HG03354 (cell line): Measurements from ENCODE around the gene SMAD4.
"Not testable (repeated sequence)": the region's sequence is repeated elsewhere in the genome, so short reads cannot be mapped to it uniquely, and the experiment has no call there.

Experiments used
- ATAC-seq: cut with Tn5 transposase; IDR thresholded peaks from one replicate; pipeline ENCODE4 v1.9.1; 2021; ENCODE audit warnings: mild to moderate bottlenecking; ENCODE audit not compliant: unreplicated experiment, poor library complexity, severe bottlenecking

The SMAD4 gene

GRCh38 chr18:51029694-51030536 lies at the start of gene SMAD4:
Gene SMAD4, plus strand, starts transcription at chr18:51030213. Its CDS starts 16,834 bp downstream, at chr18:51047047.
- ATAC-seq: peak; percentile 83

DNA sequence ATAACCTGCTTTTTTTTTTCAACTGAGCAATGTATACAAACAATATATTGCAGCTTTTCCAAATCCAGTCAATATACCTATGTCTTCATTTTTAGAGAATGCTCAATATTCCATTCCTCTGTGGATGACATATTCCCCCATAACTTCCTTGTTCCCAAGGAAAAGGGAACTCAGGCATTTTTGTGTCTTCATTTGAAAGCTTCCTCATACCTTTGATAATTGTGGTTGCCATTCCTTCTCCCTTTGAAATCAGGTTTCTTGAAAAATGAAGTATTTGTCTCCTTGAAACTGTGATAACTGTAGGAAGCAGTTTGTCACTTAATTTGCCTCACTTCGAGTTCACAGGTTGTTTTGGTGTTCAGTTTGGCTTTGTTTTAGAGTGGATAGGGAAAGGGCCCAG lies 48.6 kb upstream of the SMAD4 start:
- ATAC-seq: no peak

DNA sequence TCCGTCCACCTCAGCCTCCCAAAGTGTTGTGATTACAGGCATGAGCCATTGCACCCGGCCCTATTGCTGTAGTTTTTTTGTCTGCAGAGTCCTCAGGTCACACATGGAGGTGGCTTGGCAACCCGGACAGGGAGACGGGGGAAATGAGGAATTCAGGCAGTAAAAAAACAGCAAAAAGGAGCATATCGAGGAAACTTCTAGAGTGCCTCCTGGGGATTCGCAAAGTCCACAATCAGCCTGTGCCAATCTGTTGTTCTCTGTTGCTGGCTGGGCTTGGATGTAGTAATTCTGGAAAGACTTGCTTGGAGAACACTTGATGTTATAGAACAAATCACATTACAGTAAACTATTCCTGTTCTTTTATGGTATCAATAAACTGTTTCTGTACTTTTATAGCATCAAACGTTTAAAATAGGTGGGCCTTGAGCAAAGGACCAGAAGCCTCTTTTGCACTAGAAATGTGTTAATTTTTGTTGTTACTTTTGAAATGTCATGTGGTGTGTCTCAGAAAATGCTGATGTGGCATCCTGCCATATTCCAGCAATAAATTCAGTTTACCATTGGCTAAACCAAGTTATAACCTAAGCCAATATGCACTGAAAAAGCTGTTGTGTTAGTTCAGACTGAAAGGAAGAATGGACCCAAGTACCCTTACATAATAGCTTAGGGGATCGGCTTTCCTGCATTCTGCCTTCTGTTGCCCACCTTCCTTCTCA lies 47.8 kb upstream of the SMAD4 start:
- ATAC-seq: no peak

GRCh38 chr18:50982802-50983179 lies 47.2 kb upstream of the SMAD4 start:
- no peak for ATAC-seq

DNA sequence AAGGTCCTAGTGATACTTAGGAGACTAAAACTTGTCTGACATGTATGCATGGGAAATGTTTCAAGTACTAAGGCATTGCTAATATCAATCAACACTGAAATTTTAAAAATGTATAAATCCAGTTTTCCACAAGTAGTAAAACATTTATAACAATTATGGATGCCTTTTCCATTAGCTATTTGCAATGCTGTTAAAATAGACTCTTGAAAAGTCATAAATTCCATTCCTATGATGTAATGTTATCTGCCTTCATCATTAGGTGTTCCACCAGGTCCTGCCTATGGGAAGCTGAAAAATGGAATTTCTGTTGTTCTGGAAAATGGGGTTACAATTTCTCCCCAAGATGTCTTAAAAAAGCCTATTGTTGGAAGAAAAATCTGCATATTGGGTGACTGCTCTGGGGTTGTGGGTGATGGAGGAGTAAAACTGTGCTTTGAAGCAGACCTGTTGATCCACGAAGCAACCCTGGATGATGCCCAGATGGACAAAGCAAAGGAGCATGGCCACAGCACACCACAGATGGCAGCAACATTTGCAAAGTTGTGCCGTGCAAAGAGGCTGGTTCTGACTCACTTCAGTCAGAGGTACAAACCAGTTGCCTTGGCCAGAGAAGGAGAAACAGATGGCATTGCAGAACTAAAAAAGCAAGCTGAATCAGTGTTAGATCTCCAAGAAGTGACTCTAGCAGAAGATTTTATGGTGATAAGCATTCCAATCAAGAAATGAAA lies 43.5 kb upstream of the SMAD4 start:
- ATAC-seq: no peak

GRCh38 chr18:50987261-50987660 lies 42.8 kb upstream of the SMAD4 start:
- no peak for ATAC-seq

GRCh38 chr18:50989711-50990110 lies 40.3 kb upstream of the SMAD4 start:
- no peak for ATAC-seq

- no peak for ATAC-seq
Observed at GRCh38 chr18:50992351-50992762, 37.7 kb upstream of the SMAD4 start.

DNA sequence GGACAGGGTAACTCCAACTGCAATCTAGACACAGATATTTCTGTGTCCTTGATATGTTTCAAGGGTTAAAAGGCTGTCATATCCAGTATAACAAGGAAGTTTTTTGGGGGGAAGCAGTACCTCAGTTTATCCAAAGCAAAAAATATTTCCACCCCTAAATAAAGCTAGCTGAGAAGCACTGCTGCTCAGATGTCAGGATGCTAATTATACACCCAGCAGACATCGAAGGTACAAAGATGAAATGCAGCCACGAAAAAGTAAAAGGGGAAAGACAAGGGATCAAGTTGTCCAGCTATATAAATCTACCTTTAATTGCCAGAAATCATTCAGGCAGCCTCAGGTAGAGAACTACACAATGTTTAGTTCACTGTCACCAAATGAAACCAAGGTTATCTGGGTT lies 36.0 kb upstream of the SMAD4 start:
- ATAC-seq: no peak

GRCh38 chr18:51003174-51003573 lies 26.8 kb upstream of the SMAD4 start:
- not testable (repeated sequence) for ATAC-seq

GRCh38 chr18:51006061-51006818 lies 23.8 kb upstream of the SMAD4 start:
- no peak for ATAC-seq

DNA sequence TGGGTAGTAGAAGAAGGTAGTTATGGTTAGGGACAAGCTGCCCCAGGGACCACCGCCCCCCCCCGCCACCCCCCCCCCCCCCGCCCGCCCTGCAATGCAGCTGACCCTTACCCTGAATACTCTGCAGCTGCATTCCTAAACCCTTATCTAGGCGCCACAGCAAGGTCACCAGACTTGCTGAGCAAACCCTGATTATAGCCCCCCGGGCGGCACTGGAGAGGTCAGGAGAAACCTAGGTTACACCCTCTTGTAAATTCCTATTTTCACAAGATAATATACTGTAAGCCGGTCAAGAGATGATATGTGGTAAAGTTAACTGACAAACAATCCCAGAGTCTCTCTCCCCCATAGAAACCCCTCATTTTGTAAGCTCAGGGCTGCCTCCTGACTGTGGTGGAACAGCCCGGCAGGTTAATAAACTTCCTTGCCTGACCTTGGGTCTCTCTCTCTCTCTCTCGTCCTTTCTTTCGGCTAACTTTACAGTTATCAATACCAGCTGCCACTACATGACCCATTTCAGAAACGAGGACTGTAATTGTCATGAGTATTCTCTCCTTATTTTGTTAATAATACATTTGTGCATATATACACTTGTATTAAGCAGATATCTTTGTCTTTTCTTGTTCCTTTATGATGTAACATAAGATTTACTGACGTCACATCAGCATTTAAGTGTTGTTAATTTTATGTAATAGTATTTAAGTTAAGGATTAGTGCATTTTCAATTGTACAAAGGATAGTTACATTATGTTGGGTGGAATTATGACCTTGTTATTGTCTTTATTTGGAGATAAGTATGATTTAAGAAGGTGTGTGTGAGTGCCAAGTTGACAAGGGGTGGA lies 22.8 kb upstream of the SMAD4 start:
- no peak for ATAC-seq

DNA sequence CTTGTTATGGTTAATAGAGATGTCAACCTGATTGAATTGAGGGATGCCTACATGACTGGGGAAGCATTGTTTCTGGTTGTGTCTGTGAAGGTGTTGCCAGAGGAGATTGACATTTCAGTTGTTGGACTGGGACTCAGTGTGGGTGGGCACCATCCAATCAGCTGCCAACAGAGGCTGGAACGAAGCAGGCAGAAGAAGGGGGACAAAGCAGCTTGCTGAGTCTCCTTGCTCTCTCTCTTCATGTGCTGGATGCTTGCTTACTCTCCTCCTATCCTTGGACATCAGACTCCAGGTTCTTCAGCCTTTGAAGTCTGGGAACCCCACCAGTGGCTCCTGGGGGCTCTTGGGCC lies 22.2 kb upstream of the SMAD4 start:
- ATAC-seq: no peak

- ATAC-seq: no peak
Observed at GRCh38 chr18:51009072-51009471, 20.9 kb upstream of the SMAD4 start.

GRCh38 chr18:51010218-51010617 lies 19.8 kb upstream of the SMAD4 start:
- no peak for ATAC-seq

DNA sequence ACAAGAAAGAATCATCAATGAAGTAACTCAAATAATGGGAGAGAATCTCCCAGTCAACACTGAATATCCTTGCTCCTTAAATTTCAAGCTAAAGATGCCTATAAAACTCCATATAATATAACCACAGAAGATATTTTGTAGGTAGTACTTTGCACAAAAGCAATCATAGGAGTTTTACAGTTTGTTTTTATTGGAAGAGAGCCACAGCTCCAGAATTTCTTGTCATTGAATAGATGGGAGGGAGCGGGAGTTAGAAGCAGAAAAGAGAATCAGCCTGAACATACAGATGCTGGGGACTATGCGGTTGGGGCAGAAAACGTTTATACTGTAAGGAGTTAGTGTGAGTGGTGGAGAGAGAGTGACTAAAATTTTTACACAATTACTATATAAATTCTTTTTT lies 18.3 kb upstream of the SMAD4 start:
- no peak for ATAC-seq

- ATAC-seq: no peak
Observed at GRCh38 chr18:51012441-51012840, 17.6 kb upstream of the SMAD4 start.

DNA sequence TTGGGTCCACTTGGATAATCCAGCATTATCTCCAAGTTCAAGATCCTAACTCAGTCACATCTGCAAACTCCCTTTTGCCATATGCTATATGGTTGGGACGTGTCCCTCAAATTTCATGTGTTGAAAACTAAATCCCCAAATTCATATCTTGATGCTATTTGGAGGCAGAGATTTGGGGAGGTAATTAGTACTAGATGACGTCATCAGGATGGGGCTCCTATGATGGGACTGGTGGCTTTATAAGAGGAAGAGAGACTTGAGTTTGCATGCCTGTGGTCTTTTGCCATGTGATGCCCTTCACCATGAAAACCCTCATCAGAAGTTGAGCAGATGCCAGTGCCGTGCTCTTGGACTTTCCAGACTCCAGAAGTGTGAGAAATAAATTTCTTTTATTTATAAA lies 16.8 kb upstream of the SMAD4 start:
- ATAC-seq: no peak
